ENCODE data around the gene ACOXL. TPM values are rescaled to one million over a fixed set of nuclear protein-coding genes. Genes with fewer than 3 reads are reported as not detected.

Gene ACOXL
- total RNA-seq, 4 donors from 2014 or later = 0.55 to 5.2 (median 1.1) TPM; not detected in 1

GRCh38 chr2:110784047-110784631 lies 51.8 kb downstream of the ACOXL start:
- Histone ChIP-seq H3K27ac (no peak overlapping the region), H3K27me3 (no peaks in the 10 kb centered on the region), H3K4me3 (no peak overlapping the region), H3K36me3 (no peaks in the 10 kb centered on the region), H3K4me1 (no peaks in the 10 kb centered on the region), H3K9me3 (no peaks in the 10 kb centered on the region)
- no peak for TF ChIP-seq POLR2AphosphoS5 (IDR thresholded peaks at IDR 0.05)
- no peak for TF ChIP-seq CTCF (IDR thresholded peaks at IDR 0.05)
- TF ChIP-seq EP300 (IDR thresholded peaks at IDR 0.05; ENCODE audit: low read depth) = no peak
- TF ChIP-seq POLR2A (IDR thresholded peaks at IDR 0.05) = no peak
- in situ Hi-C loops (cut with MboI; ENCODE audit: low pct_ligation_motif_present in 1 of 4, low pct_unique_long_range_greater_than_20kb in 1 of 4, low sequenced_read_pairs in 3 of 4) = no loop called here
- intact Hi-C loops (cut with DNase I; ENCODE audit: low total_unique reads) = no loop called here
- DNase-seq = no peak
- 85 to 90% methylated on average over 7 to 10 of the region's 10 CpGs for WGBS, 2 donors (ENCODE audit: low coverage in 1 of 2)

- no peak for TF ChIP-seq EP300 (IDR thresholded peaks at IDR 0.05; ENCODE audit: low read depth)
- TF ChIP-seq POLR2AphosphoS5 (IDR thresholded peaks at IDR 0.05) = no peak
- TF ChIP-seq POLR2A (IDR thresholded peaks at IDR 0.05) = no peak
- TF ChIP-seq CTCF (IDR thresholded peaks at IDR 0.05) = no peak
- H3K27me3 ChIP-seq = no peaks in the 10 kb centered on the region
- H3K4me3 ChIP-seq = no peak overlapping the region
- intact Hi-C loops (cut with DNase I; ENCODE audit: low total_unique reads) = no loop called here
- H3K4me1 ChIP-seq = no peaks in the 10 kb centered on the region
- in situ Hi-C loops (cut with MboI; ENCODE audit: low pct_ligation_motif_present in 1 of 4, low pct_unique_long_range_greater_than_20kb in 1 of 4, low sequenced_read_pairs in 3 of 4) = no loop called here
- no peaks in the 10 kb centered on the region for H3K9me3 ChIP-seq
- 100% methylated on average over 1 to 2 of the region's 2 CpGs for WGBS, 2 donors (ENCODE audit: low coverage in 1 of 2)
- no peak for DNase-seq
- H3K36me3 ChIP-seq = no peaks in the 10 kb centered on the region
- H3K27ac ChIP-seq = no peak overlapping the region
These were observed 53.1 kb downstream of the ACOXL start for GRCh38 chr2:110785439-110785838.

- Histone ChIP-seq H3K4me3 (no peak overlapping the region), H3K27ac (no peak overlapping the region), H3K27me3 (peaks cover 7% of the 10 kb centered on the region), H3K4me1 (no peaks in the 10 kb centered on the region), H3K9me3 (no peaks in the 10 kb centered on the region), H3K36me3 (no peaks in the 10 kb centered on the region)
- TF ChIP-seq POLR2AphosphoS5 (IDR thresholded peaks at IDR 0.05) (no peak), CTCF (IDR thresholded peaks at IDR 0.05) (no peak), EP300 (IDR thresholded peaks at IDR 0.05; ENCODE audit: low read depth) (no peak), POLR2A (IDR thresholded peaks at IDR 0.05) (no peak)
- no peak for DNase-seq
- intact Hi-C loops (cut with DNase I; ENCODE audit: low total_unique reads) (no loop called here), in situ Hi-C loops (cut with MboI; ENCODE audit: low pct_ligation_motif_present in 1 of 4, low pct_unique_long_range_greater_than_20kb in 1 of 4, low sequenced_read_pairs in 3 of 4) (no loop called here)
- WGBS, 2 donors (ENCODE audit: low coverage in 1 of 2) = 40 to 72% methylated on average over 1 to 2 of the region's 2 CpGs
These were observed 56.6 kb downstream of the ACOXL start for GRCh38 chr2:110788976-110789375.

- intact Hi-C loops (cut with DNase I; ENCODE audit: low total_unique reads) (no loop called here), in situ Hi-C loops (cut with MboI; ENCODE audit: low pct_ligation_motif_present in 1 of 4, low pct_unique_long_range_greater_than_20kb in 1 of 4, low sequenced_read_pairs in 3 of 4) (no loop called here)
- H3K36me3 ChIP-seq = no peaks in the 10 kb centered on the region
- WGBS, 2 donors (ENCODE audit: low coverage in 1 of 2) = 95 to 100% methylated on average over 1 to 4 of the region's 4 CpGs
- peaks cover 11% of the 10 kb centered on the region for H3K27me3 ChIP-seq
- no peak overlapping the region for H3K4me3 ChIP-seq
- H3K27ac ChIP-seq = no peak overlapping the region
- TF ChIP-seq POLR2A (IDR thresholded peaks at IDR 0.05) (no peak), CTCF (IDR thresholded peaks at IDR 0.05) (no peak), POLR2AphosphoS5 (IDR thresholded peaks at IDR 0.05) (no peak), EP300 (IDR thresholded peaks at IDR 0.05; ENCODE audit: low read depth) (no peak)
- no peaks in the 10 kb centered on the region for H3K4me1 ChIP-seq
- H3K9me3 ChIP-seq = no peaks in the 10 kb centered on the region
- DNase-seq = no peak
These were observed 57.3 kb downstream of the ACOXL start for GRCh38 chr2:110789706-110790105.

Measured in transverse colon (tissue), 4 donors.